Measurements from ENCODE around the gene IL17RA.
"Not testable (repeated sequence)": the region's sequence is repeated elsewhere in the genome, so short reads cannot be mapped to it uniquely, and the experiment has no call there.

Gene IL17RA, protein sequence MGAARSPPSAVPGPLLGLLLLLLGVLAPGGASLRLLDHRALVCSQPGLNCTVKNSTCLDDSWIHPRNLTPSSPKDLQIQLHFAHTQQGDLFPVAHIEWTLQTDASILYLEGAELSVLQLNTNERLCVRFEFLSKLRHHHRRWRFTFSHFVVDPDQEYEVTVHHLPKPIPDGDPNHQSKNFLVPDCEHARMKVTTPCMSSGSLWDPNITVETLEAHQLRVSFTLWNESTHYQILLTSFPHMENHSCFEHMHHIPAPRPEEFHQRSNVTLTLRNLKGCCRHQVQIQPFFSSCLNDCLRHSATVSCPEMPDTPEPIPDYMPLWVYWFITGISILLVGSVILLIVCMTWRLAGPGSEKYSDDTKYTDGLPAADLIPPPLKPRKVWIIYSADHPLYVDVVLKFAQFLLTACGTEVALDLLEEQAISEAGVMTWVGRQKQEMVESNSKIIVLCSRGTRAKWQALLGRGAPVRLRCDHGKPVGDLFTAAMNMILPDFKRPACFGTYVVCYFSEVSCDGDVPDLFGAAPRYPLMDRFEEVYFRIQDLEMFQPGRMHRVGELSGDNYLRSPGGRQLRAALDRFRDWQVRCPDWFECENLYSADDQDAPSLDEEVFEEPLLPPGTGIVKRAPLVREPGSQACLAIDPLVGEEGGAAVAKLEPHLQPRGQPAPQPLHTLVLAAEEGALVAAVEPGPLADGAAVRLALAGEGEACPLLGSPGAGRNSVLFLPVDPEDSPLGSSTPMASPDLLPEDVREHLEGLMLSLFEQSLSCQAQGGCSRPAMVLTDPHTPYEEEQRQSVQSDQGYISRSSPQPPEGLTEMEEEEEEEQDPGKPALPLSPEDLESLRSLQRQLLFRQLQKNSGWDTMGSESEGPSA

DNA sequence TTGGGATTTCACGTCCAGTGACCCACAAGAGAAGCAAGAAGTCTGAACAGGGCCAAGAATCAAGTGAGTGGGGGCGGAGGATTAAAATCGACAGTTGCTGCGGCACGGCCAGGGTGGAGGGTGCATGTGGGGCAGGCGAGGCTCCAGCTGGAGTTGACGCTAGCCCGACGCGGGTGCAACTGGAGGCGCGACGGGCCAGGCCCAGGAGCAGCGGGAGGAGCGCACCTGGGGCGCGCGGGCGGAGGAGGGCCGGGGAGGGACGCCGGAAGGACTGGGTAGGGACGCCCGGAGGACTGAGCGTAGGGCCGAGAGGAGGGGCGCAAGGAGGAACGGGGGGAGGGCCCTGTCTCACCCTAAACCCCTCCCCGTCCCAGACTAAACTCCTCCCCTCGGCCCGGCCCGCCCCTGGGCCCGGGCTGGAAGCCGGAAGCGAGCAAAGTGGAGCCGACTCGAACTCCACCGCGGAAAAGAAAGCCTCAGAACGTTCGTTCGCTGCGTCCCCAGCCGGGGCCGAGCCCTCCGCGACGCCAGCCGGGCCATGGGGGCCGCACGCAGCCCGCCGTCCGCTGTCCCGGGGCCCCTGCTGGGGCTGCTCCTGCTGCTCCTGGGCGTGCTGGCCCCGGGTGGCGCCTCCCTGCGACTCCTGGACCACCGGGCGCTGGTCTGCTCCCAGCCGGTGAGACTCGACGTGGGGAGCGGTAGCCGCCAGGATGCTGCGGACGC, at the start of gene IL17RA:
IL17RA (plus strand) TSS at position 447 of the 723 bp plus-strand sequence; CDS start at position 539, 92 bp downstream.
- DNase-seq (ENCODE audit: low read depth in 3 of 3): peak; percentile 84 to 93 (median 86)

DNA sequence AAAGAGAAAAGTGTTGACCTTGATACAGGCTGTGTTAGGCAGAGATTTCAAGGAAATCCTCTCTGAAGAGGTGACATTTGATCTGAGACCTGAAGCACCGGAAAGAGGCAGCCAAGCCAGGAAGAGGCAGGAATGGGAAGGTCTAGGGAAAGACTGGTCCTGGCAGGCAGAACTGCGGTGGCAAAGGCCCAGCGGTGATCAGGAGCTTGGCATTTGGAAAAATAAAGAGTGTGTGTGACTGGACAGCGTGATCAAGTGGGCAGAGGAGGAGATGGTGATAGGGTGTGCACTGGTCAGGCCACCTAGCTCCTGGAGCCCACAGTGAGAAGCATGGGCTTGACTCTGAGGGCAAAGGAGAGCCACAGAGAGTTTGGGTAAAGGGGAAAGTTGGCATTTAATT, 49.6 kb upstream of the IL17RA start:
- no peak for DNase-seq (ENCODE audit: low read depth in 3 of 3)

DNA sequence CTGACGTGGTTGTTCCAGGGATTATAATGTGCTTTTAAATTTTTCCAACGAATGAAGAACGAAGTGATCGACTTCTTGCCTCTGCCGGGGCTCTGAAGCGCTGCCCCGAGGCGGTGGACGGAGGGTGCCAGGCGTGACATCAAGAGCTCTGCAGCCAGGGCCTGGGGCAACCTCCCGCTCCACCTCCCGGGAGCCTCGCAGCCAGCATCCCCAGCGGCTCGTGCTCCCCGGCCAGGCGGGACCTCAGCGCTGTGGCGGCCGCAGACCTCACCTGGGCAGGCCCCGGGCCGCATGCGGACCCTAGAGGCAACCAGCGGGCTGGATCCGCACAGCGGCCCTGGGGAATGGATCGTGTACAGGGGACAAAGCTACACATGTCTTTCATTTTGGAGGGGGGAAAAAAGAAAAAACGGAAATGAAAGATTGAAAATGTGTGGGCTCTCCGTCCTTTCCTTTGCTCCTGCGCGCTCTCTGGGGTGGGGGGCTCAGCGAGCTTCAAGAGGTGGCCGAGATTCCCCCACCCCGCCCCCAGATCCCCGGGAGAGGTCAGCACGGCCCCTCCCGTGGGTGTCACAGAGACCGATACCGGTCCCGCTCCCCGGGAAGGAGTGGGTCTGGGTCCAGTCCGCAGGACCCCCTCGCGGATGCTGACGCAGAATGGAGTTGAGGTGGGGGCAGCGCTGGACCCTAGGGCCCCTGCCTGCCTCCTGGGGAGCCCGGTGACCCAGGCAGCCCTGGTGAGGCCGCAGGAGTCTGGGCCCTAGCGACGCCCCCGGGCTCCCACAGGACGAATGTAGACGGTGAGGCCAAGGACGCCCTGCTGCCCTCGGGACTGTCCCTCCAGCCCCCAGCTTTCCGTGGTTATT, 48.6 kb upstream of the IL17RA start:
- not testable (repeated sequence) for DNase-seq (ENCODE audit: low read depth in 3 of 3)

DNA sequence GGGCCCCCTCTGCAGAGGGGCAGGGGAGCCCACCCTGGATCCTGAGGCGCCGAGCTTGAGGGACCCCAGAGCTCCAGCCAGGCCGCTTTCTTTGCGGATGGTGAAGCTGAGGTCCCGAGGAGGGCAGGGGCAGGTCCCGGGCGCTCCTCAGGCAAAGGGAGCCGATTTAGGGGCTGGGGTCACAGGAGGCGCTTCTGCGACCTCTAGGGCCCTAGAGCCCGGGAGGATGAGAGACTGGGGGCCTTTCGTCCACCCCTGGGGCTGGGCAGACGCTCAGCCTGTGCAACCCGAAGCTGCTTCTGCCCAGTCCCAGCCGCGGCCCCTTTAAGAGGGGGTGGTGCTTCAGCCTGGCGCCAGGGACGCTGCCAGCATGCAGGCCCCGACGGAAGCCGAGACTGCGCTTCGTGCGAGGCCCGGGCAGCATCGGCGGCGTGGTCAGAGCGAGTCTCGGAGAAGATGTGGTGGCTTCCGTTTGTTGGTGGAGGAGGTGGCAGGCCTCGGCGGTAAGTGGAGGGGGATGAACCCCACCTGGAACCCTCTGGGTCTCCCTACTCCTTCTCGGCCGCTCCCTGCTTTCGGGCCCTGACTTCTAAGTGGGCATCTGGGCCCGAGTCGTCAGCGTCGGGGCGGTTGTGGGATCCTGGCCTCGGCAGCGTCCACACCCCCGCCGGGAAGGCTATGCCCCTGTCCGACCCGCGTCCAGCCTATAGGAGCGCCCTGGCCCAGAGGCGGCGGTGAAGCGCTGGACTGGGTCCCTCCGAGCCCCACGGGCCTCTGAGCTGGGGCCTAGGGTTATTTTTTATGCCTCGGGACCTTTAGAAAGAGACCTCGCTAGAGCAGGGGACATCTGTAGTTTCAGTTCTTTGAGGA, 47.7 kb upstream of the IL17RA start:
- DNase-seq (ENCODE audit: low read depth in 3 of 3): not testable (repeated sequence)

DNA sequence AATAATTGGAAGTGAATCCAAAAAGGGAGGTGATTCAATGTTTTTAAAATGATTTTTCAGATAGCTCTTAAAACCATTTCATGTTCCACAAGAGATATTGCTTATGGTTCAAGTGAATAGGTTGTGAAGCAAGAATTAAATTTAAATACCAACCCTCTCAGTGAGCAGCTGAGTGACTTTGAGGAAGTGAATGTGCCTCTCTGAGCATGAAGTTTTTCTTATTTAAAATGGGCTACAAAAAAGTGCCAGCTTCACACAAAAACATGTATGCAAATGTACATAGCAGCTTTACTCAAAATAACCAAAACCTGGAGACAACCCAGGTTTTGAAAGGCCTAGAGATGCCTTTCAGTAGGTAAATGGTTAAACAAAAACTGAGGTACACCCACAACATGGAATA, 41.3 kb upstream of the IL17RA start:
- DNase-seq (ENCODE audit: low read depth in 3 of 3): no peak

DNA sequence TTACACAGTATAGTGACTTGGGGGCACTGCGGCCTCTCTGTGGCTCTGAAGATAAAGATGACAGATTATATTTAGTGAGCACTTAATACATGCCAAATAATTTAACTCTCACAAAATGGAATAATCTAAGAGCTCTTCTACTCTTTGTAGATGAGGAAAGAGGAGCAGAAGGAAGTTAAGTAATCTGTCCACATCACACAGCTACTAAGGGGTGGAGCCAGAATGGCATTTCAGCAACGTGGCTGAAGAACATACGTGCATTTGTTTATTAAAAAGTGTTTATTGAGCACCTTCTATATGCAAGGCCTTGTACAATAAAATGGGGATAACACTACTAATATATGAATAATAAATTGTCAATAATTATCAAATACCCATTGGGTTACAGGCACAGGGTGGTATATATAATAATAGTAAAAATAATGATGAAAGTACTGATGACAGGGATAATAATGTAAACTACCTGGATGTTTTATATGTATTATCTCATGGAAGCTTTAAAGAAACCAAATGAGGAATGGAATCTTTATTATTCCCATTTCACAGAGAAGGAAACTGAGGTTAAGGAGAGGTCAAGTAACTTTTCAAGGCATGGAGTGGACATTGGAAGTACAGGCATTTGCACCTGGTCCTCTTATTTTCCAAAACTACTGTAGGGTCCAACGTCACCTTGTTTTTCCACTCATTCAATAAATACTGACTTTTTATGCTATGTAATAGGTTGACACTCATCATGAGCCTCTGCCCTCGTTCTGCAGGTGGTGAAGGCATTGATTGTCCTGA, 38.0 kb upstream of the IL17RA start:
- no peak for DNase-seq (ENCODE audit: low read depth in 3 of 3)

DNA sequence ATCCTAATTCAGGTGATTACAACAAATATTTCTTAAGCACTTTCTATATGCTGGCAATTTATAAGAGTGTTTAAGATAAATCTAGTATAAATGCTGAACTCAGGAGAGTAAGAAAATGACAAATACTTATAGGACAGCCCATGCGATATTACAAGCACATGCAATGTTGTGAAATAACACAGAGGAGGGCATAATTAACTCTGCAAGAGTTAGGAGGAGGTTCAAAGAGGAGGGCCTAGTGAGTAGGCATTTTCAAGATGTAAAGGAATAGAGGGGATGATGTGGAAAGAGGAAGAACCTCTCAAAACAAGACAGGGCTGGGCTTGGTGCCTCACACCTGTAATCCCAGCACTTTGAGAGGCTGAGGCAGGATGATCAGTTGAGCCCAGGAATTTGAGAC, 37.1 kb upstream of the IL17RA start:
- DNase-seq (ENCODE audit: low read depth in 3 of 3): no peak

DNA sequence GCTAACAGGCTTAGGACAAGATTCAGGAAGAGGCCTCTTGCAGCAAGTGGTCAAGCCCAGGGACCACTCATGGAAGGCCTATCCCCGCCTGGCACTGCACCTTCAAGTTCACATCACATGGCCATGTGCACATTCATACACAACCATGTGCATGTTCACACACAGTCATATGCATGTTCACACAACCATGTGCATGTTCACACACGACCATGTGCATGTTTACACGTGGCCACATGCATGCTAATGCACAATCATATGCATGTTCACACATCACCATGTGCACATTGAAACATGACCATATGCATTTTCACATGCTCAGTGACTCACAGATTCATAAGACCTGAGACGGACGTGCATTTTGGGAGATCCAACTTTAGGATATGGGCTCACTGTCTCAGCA, 28.7 kb upstream of the IL17RA start:
- DNase-seq (ENCODE audit: low read depth in 3 of 3): no peak

DNA sequence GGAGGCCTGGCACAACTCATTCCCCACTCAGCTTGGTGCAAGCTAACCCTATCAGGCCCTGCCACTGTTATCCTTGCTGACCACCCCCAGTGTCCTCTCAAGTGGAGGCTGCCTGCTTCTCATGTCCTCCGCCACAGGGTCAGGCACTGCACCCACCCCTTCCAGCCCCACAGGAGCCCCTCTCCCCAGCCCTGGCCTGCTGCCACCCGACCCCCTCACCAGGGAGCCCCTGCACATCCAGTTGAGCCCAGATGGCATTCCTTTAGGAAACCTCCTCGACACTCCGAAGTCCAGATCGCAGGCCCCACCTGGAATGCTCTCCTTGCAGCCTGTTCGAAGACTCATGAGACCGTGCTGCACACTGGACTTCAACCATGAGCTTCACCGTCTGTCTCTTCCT, 28.0 kb upstream of the IL17RA start:
- no peak for DNase-seq (ENCODE audit: low read depth in 3 of 3)

DNA sequence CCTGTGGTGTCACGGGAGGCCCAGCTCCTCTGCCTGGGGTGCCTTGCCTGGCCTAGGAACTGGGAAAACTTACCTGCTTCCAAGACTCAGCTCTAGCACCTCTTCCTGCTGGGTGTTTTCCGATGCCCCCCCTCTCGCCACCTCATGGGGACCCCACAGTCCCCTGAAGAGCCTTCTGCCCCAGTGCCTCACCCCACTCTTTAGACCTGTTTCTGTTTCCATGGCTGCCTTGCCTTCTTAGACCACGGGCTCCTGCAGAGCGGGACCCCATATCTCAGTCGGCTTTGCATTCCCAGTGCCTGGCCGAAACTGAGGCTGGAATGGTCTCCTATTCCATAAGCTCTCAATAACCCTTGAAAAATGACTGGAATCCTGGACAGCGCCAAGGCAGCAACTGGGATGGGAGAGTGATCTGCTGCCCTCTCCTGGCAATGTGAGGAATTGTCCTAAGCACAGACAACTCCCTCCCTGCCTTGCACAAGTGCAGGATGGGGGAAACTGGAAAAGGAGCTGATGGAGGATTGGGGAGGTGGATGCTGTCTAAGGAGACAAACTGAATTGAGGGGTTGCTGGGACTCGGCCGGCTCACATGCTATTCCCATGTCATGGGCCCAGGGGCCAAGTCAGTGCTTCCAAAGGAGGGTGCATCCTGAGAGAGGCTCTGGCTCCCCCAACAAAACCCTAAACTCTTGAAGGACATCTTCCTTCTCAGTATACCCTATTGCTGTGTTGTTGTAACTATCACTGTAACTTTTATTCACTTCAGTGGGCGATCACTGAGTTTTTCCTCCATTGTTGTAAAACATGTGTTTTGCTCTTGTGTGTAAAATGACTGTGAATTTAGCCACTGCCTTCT, 26.6 kb upstream of the IL17RA start:
- peak in 2 of 3 donors; percentile 14 to 36 for DNase-seq (ENCODE audit: low read depth in 3 of 3)

DNA sequence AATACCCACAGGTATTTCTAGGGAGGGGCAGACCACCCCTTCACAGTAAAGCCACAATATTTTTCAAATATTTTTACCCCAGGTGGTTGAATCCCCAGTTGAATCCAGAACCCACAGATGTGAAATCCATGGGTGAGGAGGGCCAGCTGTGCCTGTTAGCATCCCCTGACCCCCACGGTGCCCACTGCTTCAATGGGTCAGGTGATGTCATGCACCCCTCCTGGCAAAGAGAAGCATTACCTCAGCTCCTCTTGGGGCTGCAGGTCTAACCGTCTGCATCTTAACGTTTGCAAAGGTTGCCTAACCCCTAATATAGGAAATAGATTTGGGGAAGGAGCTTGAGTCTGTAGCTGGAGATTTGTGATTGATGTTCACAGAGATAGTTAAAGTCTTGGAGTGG, 24.7 kb upstream of the IL17RA start:
- no peak for DNase-seq (ENCODE audit: low read depth in 3 of 3)

DNA sequence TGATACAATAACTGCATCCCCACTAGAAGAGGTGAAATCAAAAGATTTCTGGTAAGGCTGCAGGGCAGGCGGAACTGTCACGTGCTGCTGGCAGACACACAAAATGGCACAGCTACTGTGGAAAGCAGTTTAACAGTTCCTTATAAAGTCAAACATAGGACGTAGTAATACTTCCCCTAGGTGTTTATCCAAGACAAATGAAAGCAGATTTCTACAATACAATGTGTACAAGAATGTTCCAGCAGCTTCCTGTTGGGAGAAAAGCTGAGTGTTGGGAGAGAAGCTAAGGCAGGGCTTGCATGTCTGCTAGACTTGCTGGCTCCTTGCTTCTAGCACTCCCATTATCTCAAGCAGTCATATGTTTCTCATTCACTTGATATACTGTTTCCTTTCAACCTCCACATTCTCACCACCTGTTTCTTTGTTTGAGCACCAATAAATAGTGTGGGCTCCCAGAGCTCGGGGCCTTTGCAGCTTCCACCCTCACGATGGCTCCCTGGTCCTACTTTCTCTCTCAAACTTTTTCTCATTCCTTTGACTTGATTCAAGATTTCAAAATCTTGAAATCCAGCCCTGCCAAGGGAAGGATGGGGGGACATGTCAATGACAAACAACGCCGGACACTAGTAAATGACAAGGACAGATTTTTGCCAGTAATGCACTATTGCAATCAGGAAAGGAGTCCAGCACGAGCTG, 21.2 kb upstream of the IL17RA start:
- no peak for DNase-seq (ENCODE audit: low read depth in 3 of 3)

DNA sequence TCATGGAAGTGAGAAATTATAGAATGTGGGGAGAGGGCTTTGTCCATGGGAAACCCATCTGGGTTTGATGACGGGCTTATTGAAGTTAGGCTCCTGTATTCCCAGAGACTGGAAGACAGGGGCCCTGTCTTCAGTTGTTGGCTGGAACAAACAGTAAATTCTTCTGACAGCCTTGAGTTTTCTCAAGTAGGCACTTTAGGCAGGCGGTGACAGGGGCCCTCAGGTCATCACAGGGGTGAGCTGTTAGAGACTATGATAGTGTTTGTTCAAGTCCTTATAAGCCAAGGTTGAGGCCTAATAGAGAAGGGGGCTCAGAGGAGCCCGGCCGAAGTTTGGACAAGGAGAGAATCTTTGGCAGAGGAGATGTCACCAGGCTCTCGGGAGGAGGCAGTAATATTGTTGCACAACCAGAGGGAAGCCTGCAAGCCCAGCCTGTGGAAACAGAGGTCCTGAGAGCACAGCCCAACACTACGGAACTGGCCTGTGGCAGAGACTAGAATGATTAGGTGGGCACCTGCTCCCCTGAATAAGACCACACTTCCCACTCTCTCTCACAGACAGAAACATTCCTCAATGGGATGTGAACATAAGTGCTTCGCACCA, 20.2 kb upstream of the IL17RA start:
- no peak for DNase-seq (ENCODE audit: low read depth in 3 of 3)

DNA sequence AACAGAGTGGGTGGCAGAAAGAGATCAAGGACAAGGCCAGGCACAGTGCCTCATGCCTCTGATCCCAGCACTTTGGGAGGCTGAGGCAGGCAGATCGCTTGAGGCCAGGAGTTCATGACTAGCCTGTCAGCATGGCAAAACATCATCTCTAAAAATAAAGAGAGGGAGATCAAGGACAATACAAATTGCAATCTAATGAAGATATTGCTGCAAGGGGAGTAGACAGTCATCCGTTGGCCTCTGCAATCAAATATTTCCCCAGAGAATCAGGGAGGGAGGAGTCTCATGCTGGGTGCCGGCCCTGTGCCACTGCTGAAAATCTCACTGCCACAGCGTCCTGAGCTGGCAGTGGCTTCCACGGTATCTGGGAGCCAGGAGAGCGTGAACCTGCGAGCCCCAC, 19.4 kb upstream of the IL17RA start:
- DNase-seq (ENCODE audit: low read depth in 3 of 3): no peak

DNA sequence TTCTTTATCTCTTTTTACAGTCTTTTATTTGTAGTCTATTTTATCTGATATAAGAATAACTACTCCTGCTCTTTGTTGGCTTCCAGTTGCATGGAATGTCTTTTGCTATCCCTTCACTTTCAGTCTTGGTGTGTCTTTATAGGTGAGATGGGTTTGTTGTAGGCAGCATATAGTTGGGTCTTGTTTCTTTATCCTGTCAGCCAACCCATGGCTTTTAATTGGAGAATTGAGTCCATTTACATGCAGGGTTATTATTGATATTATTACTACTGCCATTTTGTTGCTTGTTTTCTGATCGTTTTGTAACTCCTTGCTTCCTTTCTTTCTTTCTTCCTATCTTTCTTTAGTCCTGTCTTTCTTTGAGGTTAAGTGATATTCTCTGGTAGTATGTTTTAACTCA, 11.9 kb upstream of the IL17RA start:
- no peak for DNase-seq (ENCODE audit: low read depth in 3 of 3)

DNA sequence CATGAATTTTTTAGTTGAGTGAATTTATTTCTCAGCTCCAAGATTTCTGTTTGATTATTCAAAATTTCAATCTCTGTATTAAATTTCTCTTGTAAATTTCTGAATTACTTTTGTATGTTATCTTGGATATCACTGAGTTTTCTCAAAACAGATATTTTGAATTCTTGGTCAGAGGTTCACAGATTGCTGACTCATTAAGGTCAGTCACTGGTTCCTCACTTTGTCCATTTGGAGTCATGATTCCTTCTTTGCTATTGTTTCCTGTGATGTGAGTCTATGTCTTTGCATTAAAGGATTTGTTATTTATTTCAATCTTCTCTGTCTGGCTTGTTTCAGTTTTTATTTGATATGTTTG, 10.2 kb upstream of the IL17RA start:
- DNase-seq (ENCODE audit: low read depth in 3 of 3): no peak

DNA sequence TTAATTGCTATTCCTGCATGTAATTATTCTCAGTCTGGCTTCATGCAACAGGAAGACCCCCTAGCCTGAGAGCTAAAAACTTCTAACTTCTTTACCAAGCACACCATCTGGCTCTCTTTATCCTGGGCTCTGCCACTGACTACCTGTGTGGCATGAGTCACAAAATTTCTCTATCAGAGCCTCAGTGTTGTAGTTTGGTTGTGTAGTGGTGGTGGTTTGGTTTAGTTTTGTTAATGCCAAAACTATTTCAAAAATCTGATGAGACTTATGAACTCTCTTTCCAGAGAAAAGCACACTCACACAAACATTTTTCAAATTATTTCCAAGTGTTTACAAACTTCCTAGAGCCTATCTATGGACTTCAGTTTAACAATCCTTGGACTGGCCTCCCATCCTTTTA, 7.5 kb upstream of the IL17RA start:
- DNase-seq (ENCODE audit: low read depth in 3 of 3): no peak

DNA sequence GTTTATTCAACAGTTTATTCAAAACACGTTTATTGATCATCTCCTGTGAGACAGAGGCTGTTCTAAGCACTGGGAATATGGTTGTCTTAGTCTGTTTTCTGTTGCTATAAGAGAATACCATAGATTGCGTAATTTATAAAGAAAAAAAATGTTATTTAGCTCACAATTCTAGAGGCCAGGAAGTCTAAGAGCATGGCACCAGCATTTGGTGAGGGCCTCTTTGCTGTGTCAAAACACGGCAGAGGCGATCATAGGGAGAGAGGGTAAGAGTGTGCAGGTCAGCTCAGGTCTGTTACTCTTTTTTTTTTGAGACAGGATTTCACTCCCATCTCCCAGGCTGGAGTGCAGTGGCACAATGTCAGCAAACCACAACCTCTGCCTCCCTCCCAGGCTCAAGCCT, 5.2 kb upstream of the IL17RA start:
- DNase-seq (ENCODE audit: low read depth in 3 of 3): no peak
